OCI-LY1 (cell line): Measurements from ENCODE around the gene RNF112.
"Not testable (repeated sequence)": the region's sequence is repeated elsewhere in the genome, so short reads cannot be mapped to it uniquely, and the experiment has no call there.

Experiments used
- H2AFZ ChIP-seq: fragments of 200-600 bp; sonication (generic), shearing (Covaris generic); 2 replicates; pipeline ENCODE4 v1.6.0; 2014; ENCODE audit warnings: antibody characterized with exemption, mild to moderate bottlenecking, low read length
- H3F3A ChIP-seq: fragments of 200-600 bp; sonication (generic), shearing (Covaris generic); 2 replicates; pipeline ENCODE4 v1.6.0; 2014; ENCODE audit warnings: mild to moderate bottlenecking, antibody characterized with exemption, low read length, moderate library complexity; ENCODE audit not compliant: insufficient read depth
- H3K27ac ChIP-seq: fragments of 200-600 bp; sonication (generic); 2 replicates; pipeline ENCODE4 v1.5.1; 2014; ENCODE audit warnings: low read length, mixed run types, mild to moderate bottlenecking, low read depth; ENCODE audit not compliant: poor library complexity, severe bottlenecking
- H3K27me3 ChIP-seq: fragments of 200-600 bp; sonication (generic); 2 replicates; pipeline ENCODE4 v1.6.0; 2014; ENCODE audit warnings: antibody characterized with exemption, mild to moderate bottlenecking, low read length, moderate library complexity; ENCODE audit not compliant: insufficient read depth
- H3K36me3 ChIP-seq: fragments of 200-600 bp; sonication (generic); 2 replicates; pipeline ENCODE4 v1.6.1; 2014; ENCODE audit warnings: mild to moderate bottlenecking, antibody characterized with exemption, low read length, moderate library complexity, mixed read lengths; ENCODE audit not compliant: insufficient read depth
- H3K4me1 ChIP-seq: fragments of 200-600 bp; sonication (generic); 2 replicates; pipeline ENCODE4 v1.5.1; 2014; ENCODE audit warnings: mild to moderate bottlenecking, low read length, moderate library complexity; ENCODE audit not compliant: insufficient read depth, severe bottlenecking
- H3K4me2 ChIP-seq: fragments of 200-600 bp; sonication (generic), shearing (Covaris generic); 2 replicates; pipeline ENCODE4 v1.6.1; 2014; ENCODE audit warnings: low read length
- H3K4me3 ChIP-seq: fragments of 200-600 bp; sonication (generic); 2 replicates; pipeline ENCODE4 v1.5.1; 2014; ENCODE audit warnings: low read length, low read depth, mild to moderate bottlenecking, mixed read lengths; ENCODE audit not compliant: poor library complexity, severe bottlenecking
- H3K79me2 ChIP-seq: fragments of 200-600 bp; shearing (Covaris generic); 2 replicates; pipeline ENCODE4 v1.6.1; 2016; ENCODE audit warnings: mixed run types, low read length, mixed read lengths; ENCODE audit not compliant: insufficient read depth
- H3K9ac ChIP-seq: fragments of 200-600 bp; sonication (generic), shearing (Covaris generic); 2 replicates; pipeline ENCODE4 v1.6.1; 2014; ENCODE audit warnings: mild to moderate bottlenecking, low read length, mixed read lengths
- H3K9me2 ChIP-seq: fragments of 200-600 bp; sonication (generic), shearing (Covaris generic); 2 replicates; pipeline ENCODE4 v1.6.1; 2014; ENCODE audit warnings: low read depth, mild to moderate bottlenecking, low read length, mixed read lengths
- H3K9me3 ChIP-seq: fragments of 200-600 bp; shearing (Covaris generic); 2 replicates; pipeline ENCODE4 v1.6.1; 2014; ENCODE audit warnings: low read length, mixed read lengths
- H4K20me1 ChIP-seq: fragments of 200-600 bp; sonication (generic), shearing (Covaris generic); 2 replicates; pipeline ENCODE4 v1.6.0; 2016; ENCODE audit warnings: mild to moderate bottlenecking, low read length; ENCODE audit not compliant: insufficient read depth
- EZH2 ChIP-seq: fragments of 200-600 bp; sonication (generic), shearing (Covaris generic); IDR thresholded peaks from 2 replicates; pipeline ENCODE4 v1.8.0; 2017; ENCODE audit warnings: borderline replicate concordance, mixed run types, mild to moderate bottlenecking, antibody characterized with exemption, low read length, moderate library complexity, mixed read lengths
- TF ChIP-seq, protein P1 (sequence below): fragments of 200-600 bp; sonication (generic), shearing (Covaris generic); IDR thresholded peaks from 2 replicates; pipeline ENCODE4 v1.5.1; 2017; ENCODE audit warnings: mild to moderate bottlenecking, antibody characterized with exemption, low read length, moderate library complexity, mixed read lengths

Gene RNF112

DNA sequence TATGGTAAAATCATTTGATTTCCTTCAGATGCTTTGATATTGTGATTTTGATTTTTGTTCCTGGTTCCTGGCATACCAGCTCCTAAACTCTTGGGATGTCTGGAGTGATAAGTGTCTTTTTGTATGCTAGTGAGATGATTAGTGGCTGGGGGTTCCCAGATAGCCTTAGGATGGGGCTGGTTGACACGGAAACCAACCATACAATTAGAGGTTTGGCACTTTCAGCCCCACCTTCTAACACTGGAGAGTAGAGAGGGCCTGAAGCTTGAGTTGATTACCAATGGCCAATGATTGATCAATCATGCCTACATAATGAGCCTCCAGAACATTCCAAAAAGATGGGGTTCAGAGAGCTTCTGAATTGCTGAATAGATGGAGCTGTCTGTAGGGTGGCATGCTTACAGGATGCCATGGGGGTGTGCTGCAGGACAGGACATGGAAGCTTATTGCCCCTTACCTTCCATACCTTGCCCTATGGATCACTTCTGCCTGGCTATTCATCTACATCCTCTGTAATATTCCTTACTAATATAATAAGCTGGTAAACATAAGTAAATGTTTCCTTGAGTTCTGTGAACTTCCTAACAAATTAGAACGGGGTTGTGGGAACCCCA is 22.8 kb downstream of the RNF112 start:
- no peak overlapping the region for H3K9ac ChIP-seq
- H3F3A ChIP-seq = no peaks in the 10 kb centered on the region
- no peaks in the 10 kb centered on the region for H3K79me2 ChIP-seq
- no peak overlapping the region for H3K4me3 ChIP-seq
- no peaks in the 10 kb centered on the region for H3K36me3 ChIP-seq
- no peaks in the 10 kb centered on the region for H3K9me2 ChIP-seq
- no peaks in the 10 kb centered on the region for H3K27me3 ChIP-seq
- H3K4me2 ChIP-seq = no peak overlapping the region
- no peak overlapping the region for H3K27ac ChIP-seq
- no peak for TF ChIP-seq EZH2
- no peaks in the 10 kb centered on the region for H3K9me3 ChIP-seq
- no peak overlapping the region for H2AFZ ChIP-seq
- H3K4me1 ChIP-seq = no peaks in the 10 kb centered on the region
- H4K20me1 ChIP-seq = no peaks in the 10 kb centered on the region

DNA sequence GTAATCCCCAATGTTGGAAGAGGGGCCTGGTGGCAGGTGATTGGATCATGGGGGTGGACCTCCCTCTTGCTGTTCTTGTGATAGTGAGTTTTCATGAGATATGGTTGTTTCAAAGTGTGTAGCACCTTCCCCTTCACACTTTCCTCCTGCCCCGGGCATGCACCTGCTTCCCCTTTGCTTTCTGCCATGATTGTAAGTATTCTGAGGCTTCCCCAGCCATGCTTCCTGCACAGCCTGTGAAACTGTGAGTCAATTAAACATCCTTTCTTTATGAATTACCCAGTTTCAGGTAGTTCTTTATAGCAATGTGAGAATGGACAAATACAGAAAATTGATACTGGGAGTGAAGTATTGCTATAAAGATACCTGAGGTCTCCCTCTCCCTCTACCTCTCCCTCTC is 29.4 kb downstream of the RNF112 start:
- peaks cover 6% of the 10 kb centered on the region; the same call in 1 of the 2 replicates for H3K9me3 ChIP-seq
- H2AFZ ChIP-seq = no peak overlapping the region
- no peak overlapping the region for H3K4me3 ChIP-seq
- H3K4me1 ChIP-seq = no peaks in the 10 kb centered on the region
- no peaks in the 10 kb centered on the region for H3K79me2 ChIP-seq
- H3K27ac ChIP-seq = no peak overlapping the region
- H3K27me3 ChIP-seq = no peaks in the 10 kb centered on the region; the same call in 1 of the 2 replicates
- no peaks in the 10 kb centered on the region; the same call in 1 of the 2 replicates for H3K36me3 ChIP-seq
- TF ChIP-seq EZH2 = no peak
- TF ChIP-seq, protein P1, sequence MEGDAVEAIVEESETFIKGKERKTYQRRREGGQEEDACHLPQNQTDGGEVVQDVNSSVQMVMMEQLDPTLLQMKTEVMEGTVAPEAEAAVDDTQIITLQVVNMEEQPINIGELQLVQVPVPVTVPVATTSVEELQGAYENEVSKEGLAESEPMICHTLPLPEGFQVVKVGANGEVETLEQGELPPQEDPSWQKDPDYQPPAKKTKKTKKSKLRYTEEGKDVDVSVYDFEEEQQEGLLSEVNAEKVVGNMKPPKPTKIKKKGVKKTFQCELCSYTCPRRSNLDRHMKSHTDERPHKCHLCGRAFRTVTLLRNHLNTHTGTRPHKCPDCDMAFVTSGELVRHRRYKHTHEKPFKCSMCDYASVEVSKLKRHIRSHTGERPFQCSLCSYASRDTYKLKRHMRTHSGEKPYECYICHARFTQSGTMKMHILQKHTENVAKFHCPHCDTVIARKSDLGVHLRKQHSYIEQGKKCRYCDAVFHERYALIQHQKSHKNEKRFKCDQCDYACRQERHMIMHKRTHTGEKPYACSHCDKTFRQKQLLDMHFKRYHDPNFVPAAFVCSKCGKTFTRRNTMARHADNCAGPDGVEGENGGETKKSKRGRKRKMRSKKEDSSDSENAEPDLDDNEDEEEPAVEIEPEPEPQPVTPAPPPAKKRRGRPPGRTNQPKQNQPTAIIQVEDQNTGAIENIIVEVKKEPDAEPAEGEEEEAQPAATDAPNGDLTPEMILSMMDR = no peak
- no peaks in the 10 kb centered on the region for H3K9me2 ChIP-seq
- no peak overlapping the region for H3K9ac ChIP-seq
- H4K20me1 ChIP-seq = no peaks in the 10 kb centered on the region
- H3K4me2 ChIP-seq = no peak overlapping the region
- H3F3A ChIP-seq = no peaks in the 10 kb centered on the region

DNA sequence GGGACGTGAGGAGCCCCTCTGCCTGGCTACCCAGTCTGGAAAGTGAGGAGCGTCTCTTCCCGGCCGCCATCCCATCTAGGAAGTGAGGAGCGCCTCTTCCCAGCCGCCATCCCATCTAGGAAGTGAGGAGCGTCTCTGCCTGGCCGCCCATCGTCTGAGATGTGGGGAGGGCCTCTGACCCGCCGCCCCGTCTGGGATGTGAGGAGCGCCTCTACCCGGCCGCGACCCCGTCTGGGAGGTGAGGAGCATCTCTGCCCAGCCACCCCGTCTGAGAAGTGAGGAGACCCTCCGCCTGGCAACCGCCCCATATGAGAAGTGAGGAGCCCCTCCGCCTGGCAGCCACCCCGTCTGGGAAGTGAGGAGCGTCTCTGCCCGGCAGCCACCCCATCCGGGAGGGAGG is 30.3 kb downstream of the RNF112 start:
- H2AFZ ChIP-seq, H3K9me2 ChIP-seq, H3K4me2 ChIP-seq, H3K4me3 ChIP-seq, H3K36me3 ChIP-seq, H3K9ac ChIP-seq, H3K27me3 ChIP-seq, H3K9me3 ChIP-seq, H3F3A ChIP-seq, H3K4me1 ChIP-seq, H3K79me2 ChIP-seq, H4K20me1 ChIP-seq, H3K27ac ChIP-seq: not testable (repeated sequence)

DNA sequence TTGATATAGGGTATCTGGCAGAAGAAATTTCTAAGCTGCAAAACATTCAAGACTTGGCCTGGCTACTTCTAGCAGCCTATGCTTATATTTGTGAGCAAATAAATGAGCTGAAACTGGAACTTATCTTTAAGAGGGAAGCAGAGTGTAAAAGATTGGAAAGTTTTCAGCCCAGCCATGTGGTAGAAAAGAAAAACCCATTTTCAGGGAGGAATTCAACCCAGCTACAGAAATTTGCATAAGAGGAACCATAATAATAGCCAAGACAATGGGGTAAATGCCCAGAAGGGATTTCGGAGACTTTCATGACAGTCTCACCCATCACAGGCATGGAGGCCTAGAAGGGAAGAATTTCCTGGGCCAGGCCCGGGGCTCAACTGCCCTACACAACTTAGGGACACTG is 31.7 kb downstream of the RNF112 start:
- Histone ChIP-seq H3K9ac (no peak overlapping the region), H3K9me3 (peaks cover 8% of the 10 kb centered on the region; the same call in 1 of the 2 replicates), H3K79me2 (no peaks in the 10 kb centered on the region), H3K27ac (no peak overlapping the region), H3K4me1 (no peaks in the 10 kb centered on the region), H3K27me3 (no peaks in the 10 kb centered on the region; the same call in 1 of the 2 replicates), H2AFZ (no peak overlapping the region), H3K4me3 (no peak overlapping the region), H3K9me2 (no peaks in the 10 kb centered on the region), H4K20me1 (no peaks in the 10 kb centered on the region), H3F3A (no peaks in the 10 kb centered on the region), H3K4me2 (no peak overlapping the region), H3K36me3 (no peaks in the 10 kb centered on the region; the same call in 1 of the 2 replicates)
- TF ChIP-seq, protein P1 = no peak
- no peak for TF ChIP-seq EZH2
